Activated CD4-positive, alpha-beta T cell treated with anti-CD3 and anti-CD28 coated beads, Interleukin-10, Interleukin-2, amounts not matched to agents 100 ng/mL and 50 ng/mL, durations not matched to agents 16 hours and 8 hours (primary cell): ENCODE data around the gene FBLN2.
A peak's percentile ranks its signal among the peaks of the same experiment; 100 is the strongest.

ENCODE experiments used
- DNase-seq: peaks from one replicate; pipeline ENCODE4 v3.0.0-alpha.2; 2020

The FBLN2 gene

DNA sequence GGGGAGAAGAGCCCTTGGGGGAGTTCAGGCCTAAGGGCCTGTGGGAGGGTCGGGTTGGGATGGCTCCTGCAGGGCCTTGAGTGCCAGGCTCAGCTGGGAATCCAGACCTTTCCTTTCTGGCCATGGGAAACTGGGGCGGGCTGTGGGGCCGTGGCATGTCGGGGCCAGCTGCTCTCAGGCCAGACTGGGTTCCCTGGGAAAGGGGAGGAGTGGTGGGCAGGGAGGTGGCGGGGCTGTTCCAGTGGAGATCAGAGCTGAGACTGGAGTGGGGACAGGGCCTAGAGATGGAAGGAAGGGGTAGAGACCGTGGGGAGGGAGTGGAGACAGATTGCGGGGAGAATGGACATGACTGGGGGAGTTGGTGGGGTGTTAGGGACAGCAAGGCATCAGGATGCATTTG, 20.3 kb downstream of the FBLN2 start:
- no peak for DNase-seq

GRCh38 chr3:13569641-13570390, 20.9 kb downstream of the FBLN2 start:
- DNase-seq = no peak

GRCh38 chr3:13570391-13571194, 21.7 kb downstream of the FBLN2 start:
- DNase-seq = no peak

- DNase-seq = no peak
Observed at GRCh38 chr3:13571264-13571663, 22.3 kb downstream of the FBLN2 start.

- DNase-seq = no peak
Observed at GRCh38 chr3:13571831-13572750, 23.2 kb downstream of the FBLN2 start.

GRCh38 chr3:13572926-13573623, 24.1 kb downstream of the FBLN2 start:
- DNase-seq = no peak

GRCh38 chr3:13574083-13574797, 25.3 kb downstream of the FBLN2 start:
- DNase-seq = no peak

GRCh38 chr3:13574798-13575451, 26.0 kb downstream of the FBLN2 start:
- DNase-seq = peak; percentile 34

- no peak for DNase-seq
Observed at GRCh38 chr3:13575459-13576061, 26.6 kb downstream of the FBLN2 start.

DNA sequence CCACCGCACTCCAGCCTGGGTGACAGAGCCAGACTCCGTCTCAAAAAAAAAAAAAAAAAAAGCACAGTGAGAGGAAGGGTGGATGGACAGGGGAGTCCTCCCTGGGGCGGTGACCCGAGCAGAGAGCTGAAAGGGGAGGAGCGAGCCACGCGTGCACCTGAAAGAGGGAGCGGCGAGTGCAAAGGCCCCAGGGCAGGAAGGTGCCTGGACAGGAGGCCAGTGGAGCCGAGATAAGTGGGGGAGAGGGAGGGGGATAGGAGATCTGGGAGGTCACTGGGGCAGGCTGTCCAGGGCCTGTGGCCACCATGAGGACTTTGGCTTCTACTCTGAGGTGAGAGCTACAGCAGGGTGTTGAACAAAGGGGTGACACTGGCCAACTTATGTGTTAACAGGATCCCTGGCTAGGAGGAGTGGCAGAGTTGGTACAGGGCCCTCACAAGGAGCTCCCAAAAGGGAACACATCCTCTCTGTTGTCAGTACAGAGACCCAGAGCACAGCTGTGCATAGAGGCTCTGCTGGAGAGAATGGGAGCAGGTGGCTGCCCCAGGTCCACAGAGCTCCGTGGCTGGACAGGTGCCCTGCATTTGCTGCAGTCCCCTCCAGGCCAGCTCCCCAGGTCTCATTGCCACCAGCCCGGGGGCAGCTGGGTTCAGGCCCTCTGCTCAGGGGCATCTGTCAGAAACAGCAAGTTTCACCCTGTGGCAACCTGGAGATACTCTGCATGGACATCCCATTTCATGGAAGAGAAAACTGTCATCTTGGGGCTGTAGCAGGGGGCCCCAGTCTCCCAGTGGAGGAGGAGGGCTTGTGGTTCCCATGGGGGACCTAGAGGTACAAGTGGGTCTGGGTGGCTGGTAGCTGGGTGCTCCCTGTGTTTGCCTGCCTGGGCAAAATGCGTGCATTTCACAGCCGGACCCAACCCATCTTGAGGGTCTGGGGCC, 28.5 kb downstream of the FBLN2 start:
- DNase-seq = no peak

- no peak for DNase-seq
Observed at GRCh38 chr3:13578251-13578650, 29.3 kb downstream of the FBLN2 start.

DNA sequence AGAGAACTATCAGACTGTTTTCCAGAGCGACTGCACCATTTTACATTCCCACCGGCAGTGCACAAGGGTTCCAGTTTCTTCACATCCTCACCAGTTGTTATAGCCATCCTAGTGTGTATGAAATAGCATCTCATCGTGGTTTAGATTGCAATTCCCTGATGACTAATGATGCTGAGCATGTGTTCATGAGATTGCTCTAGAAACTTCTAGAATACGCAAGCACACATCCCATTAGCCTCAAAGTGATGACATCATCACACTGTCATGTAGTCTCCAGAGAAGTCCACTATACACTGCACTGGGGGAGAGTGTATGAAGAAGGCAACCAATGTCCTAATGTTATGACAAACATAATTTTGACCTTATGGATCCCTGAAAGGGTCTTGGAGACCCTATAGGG, 30.1 kb downstream of the FBLN2 start:
- DNase-seq = no peak

GRCh38 chr3:13580256-13581023, 31.5 kb downstream of the FBLN2 start:
- no peak for DNase-seq

DNA sequence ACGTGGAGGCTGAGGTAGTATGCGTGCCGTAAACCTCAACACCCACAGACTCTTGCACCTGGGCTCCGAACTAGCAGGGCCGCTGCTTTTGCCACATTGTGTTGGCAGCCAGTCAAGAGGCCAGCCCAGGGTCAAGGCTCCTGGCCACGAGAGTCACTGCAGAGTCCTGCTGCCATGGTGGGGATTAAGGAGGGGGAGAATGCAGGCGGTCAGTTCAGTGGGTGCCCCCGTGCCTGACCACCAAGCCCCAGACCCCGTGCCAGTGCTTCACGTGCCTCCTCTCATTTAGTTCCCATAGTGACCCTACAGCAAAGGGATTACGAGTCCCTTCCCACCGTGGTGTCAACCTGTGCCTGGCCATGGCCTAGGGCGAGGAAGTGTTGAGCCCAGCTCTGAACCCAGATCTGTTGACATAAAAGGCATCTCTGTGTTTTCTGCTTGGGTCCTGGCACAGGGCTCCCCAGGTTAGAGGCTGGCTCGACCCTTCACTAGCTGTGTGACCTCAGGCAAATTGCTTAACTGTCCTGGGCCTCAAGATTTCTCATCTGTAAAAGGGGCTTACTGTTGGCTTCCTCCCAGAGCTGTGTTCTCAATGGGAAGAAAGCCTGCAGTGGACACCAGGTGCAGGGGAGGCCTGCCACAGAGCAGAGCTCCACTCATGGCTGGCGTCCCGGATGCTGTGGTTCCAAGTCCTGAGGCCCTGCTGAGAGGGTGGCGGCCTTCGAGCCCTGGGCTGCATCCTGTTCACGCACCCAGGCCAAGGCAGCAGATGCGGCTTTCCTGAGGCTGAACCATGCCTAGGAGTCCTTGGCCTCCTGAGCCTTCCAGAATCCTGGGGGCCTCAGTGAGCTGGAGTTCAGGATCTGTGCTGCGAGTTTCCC, 32.8 kb downstream of the FBLN2 start:
- DNase-seq = no peak

DNA sequence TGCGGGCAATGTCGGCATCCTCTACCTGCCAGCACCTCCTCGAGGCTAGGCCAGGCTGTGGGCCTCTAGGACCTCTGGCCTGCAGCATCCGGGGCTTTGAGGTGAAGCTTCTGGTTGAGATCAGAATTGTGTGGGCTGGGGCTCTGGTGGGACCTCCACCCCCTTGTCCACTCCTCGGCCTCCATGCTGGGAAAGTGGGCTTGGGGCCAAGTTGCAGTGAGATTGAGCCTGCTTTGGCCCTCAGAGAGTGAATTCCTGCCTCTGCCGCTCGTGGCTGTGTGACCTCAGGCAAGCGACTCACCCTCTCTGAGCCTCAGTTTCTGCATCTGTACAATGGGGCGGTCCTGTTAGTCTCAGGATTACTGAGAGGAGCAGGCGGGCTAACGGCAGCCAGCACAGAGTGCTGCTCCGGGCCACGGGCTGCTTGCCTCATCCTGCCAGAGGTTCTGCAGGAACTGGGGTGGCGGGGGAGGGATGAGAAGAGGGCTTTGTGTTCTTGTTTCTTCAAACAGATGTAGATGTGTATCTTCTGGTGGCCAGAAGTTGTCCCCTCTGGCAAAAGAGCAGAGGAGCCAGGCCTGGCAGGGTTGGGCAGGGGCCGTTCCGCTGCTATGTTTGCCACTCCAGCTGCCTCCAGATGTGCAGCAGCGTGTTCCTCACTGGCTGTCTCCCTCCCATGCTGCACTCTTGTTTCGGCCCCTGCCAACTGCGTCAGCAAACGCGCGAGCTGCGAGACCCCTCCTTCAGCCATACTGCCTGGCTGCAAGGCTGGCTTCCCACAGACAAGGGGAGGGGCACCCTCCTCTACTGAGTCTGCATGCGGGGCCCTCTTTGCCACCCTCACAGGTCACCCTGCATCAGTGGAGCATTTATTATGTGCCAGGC, 33.7 kb downstream of the FBLN2 start:
- no peak for DNase-seq

GRCh38 chr3:13583251-13584180, 34.6 kb downstream of the FBLN2 start:
- no peak for DNase-seq
